Smooth muscle cell of the pulmonary artery (primary cell): ENCODE results near the gene ASF1A. TPM values are rescaled to one million over a fixed set of nuclear protein-coding genes. Genes with fewer than 3 reads are reported as not detected.

Source experiments
- total RNA-seq: library from RNA; depleted of rRNA; stranded (reverse); fragments of >200 nt; gene quantifications from 2 replicates; pipeline ENCODE4 v1.2.3, GENCODE V29; 2014

Gene ASF1A
- total RNA-seq, result 10.5 and 13.4 TPM in 2 replicates

DNA sequence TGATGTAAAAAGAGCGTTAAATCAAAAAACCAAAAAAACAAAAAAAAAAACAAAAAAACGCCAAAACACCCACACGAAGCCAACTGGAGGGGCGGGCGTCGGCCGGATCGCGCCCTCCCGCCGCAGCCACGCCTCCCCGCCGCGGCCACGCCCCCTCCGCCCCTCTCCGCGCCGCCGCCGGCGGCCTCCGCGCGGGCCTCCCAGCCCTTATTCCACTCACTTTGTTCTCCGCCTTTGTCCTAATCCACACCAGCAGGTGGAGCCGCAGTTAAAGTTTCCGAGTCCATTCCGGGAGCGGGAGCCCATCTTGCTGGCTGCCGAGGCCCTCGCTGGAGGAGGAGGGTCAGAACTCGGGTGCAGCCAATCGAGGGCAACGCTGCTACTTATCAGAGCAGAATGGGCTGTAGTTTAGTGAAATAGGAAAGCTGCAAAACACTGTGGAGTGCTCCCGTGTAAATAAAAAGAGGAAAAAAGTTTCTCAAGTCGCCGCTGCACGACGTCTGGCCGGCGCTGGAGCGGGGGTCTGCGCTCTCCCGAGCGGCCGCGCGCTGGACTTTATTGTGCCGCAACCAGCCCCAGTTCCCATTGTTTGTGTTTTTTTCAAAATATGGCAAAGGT is at the start of gene ASF1A:
TSS of gene ASF1A (plus strand) at position 346 of the 618 bp plus-strand sequence. CDS start at position 608, 262 bp downstream.

DNA sequence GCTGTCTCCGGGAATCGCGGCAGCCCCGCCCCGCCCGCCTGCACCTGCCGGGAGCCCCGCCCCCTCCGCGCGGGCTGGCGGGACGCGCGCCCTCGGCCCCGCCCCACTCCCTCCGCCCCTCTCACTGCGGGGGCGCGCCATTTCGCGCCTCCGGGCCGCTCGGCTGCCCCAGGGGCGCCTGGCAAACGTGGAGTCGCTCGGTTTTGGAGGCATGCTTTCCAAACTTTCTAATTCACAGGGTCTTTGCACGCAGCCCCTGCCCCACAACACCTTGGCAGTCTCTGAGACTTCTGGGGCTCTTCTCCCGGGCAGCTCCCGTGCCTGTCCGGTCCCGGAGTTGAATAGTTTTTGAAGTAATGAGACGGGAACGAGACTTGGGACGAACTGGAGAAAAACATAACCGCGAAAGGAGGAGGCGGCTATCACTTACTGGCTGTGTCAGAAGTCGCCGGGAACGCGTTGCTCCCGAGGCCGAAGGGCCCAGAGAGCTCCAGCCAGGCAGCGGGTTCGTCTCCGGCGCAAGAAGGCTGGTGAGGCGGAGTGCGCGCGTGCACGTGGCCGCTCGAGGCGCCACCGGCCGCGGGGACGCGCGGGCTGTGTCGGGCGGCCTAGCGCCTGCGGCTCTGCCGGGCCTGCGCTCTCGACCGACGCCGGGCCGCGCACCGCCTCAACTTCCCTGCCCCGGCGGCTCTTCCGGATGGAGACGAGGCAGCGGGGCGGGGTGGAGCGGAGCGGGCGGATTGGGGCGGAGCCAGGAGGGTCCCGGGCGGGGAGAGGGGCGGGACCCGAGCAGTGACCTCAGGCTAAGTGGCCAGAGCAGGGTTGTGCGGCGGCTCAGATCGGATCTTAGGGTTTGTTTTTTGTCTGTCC is 40.7 kb downstream of the ASF1A start, which contains the start of gene MCM9:
TSS of gene MCM9 (minus strand) at position 699 of the 870 bp plus-strand sequence. CDS start 3,436 bp downstream, outside the sequence.

Other genes with a start within 250 kb of the ASF1A start
- 17.0 and 17.2 TPM in 2 replicates for gene CEP85L, start 242.6 kb upstream of the ASF1A start, total RNA-seq
- gene MCM9, start 41.0 kb downstream of the ASF1A start, total RNA-seq, result 10.6 and 13.1 TPM in 2 replicates
- gene FAM184A, start 184.5 kb downstream of the ASF1A start, total RNA-seq, result 0.33 and 0.59 TPM in 2 replicates